Stimulated activated naive CD8-positive, alpha-beta T cell treated with anti-CD3 and anti-CD28 coated beads, Interleukin-15, Interleukin-2, amounts not matched to agents 100 ng/mL and 50 ng/mL, for 24 hours (primary cell): Measurements from ENCODE around the gene MALL.
"Not testable (repeated sequence)": the region's sequence is repeated elsewhere in the genome, so short reads cannot be mapped to it uniquely, and the experiment has no call there.

Source experiments
- H3K27ac Mint-ChIP-seq: one replicate; pipeline ENCODE4 v1.8.0; 2021; ENCODE audit warnings: mild to moderate bottlenecking, mixed read lengths
- H3K27me3 Mint-ChIP-seq: one replicate; pipeline ENCODE4 v1.8.0; 2021; ENCODE audit warnings: mixed read lengths
- H3K36me3 Mint-ChIP-seq: one replicate; pipeline ENCODE4 v1.8.0; 2021; ENCODE audit warnings: low read depth, mixed read lengths
- H3K4me1 Mint-ChIP-seq: one replicate; pipeline ENCODE4 v1.8.0; 2021; ENCODE audit warnings: low read depth, mixed read lengths
- H3K4me3 Mint-ChIP-seq: one replicate; pipeline ENCODE4 v1.8.0; 2021; ENCODE audit warnings: mild to moderate bottlenecking, mixed read lengths
- H3K9me3 Mint-ChIP-seq: one replicate; pipeline ENCODE4 v1.8.0; 2021; ENCODE audit warnings: mixed read lengths

Gene MALL

DNA sequence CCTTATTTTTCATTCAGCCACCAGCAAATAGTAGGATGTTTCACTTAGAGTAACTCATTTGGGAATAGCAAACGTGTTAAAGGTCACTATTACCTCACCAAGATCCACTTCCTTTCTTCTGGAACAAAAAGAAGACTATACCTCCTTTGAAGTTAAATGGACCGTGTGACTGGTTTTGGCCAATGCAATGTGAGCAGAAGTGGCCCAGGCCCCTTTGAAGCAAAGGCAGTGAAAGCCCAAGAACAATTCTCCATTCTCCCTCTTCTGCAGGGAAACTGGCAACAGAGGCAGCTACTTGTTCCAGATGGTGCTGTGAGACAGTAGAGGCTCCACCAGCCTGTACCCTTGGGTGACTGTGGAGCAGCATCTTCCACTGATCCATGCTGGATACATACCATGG is 11.3 kb upstream of the MALL start:
- no peak overlapping the region for H3K27ac Mint-ChIP-seq
- no peaks in the 10 kb centered on the region for H3K36me3 Mint-ChIP-seq
- no peaks in the 10 kb centered on the region for H3K9me3 Mint-ChIP-seq
- no peak overlapping the region for H3K4me3 Mint-ChIP-seq
- no peaks in the 10 kb centered on the region for H3K27me3 Mint-ChIP-seq
- peaks cover 12% of the 10 kb centered on the region for H3K4me1 Mint-ChIP-seq

DNA sequence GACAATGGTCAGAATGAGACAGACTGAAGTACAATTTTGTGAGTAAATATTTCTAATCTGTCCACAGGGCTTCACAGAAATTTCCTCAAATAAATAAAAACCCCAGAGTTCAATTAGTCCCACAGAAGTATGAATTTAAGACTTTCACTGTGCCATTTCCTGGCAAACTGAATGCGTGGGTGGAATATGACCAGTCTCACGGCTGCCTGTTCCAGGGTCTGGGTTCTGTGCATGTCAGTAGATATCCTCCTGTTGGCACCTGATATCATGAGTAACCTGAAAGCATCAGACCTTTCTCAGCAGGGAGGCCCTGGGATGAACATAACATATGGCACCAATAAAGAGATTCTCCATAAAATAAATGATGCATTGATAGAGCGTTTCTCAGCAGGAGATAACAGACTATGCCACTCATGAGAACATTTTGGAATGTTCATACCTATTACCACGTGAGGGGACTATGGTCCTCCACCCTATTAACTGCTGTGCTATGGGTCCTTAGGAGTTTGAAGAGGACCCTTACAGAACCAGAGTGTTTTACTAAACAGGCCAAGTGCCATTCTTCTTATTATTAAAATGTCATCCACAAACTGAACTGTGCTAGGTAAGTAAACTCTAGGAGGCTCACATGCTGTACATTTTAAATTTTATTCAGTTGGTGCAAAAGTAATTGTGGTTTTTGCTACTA is 10.6 kb upstream of the MALL start:
- H3K4me1 Mint-ChIP-seq, result peaks cover 10% of the 10 kb centered on the region
- no peaks in the 10 kb centered on the region for H3K9me3 Mint-ChIP-seq
- H3K27me3 Mint-ChIP-seq, result no peaks in the 10 kb centered on the region
- no peak overlapping the region for H3K27ac Mint-ChIP-seq
- no peaks in the 10 kb centered on the region for H3K36me3 Mint-ChIP-seq
- H3K4me3 Mint-ChIP-seq, result no peak overlapping the region

DNA sequence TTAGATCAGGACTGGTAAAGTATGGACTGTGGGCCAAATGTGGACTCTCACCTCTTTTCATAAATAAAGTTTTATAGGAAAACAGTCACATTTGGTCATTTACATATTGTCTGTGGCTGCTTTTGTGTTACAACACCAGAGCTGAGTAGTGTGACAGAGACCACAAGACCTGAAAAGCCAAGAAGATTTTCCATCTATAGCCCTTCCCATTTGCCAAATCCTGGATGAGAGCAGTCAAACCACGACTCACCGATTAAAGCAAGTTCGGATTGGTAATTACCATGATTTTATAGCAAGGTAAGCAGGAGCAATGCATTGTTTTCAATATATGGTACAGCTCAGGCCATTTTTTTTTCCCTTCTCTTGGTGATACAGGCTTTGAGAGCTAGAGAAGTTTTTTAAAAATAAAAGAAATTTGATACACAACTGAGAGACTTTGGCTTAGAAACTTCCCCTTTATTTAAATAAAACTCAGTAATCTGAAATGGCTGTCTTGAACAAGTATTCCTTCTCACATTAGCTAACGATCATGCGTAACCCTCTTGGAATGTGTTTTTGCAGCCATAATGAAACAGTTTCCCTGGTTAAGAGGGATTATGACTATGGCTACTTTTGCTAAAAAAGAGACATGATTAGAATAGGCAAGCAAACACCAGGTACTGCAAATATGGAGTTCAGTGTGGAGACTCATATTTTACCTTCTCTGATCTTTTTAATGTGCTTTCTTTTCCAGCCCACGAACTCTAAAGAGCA is 9.5 kb upstream of the MALL start:
- Mint-ChIP-seq H3K4me1 (peaks cover 8% of the 10 kb centered on the region), H3K27me3 (peaks cover 5% of the 10 kb centered on the region), H3K27ac (no peak overlapping the region), H3K9me3 (no peaks in the 10 kb centered on the region), H3K4me3 (no peak overlapping the region), H3K36me3 (no peaks in the 10 kb centered on the region)

DNA sequence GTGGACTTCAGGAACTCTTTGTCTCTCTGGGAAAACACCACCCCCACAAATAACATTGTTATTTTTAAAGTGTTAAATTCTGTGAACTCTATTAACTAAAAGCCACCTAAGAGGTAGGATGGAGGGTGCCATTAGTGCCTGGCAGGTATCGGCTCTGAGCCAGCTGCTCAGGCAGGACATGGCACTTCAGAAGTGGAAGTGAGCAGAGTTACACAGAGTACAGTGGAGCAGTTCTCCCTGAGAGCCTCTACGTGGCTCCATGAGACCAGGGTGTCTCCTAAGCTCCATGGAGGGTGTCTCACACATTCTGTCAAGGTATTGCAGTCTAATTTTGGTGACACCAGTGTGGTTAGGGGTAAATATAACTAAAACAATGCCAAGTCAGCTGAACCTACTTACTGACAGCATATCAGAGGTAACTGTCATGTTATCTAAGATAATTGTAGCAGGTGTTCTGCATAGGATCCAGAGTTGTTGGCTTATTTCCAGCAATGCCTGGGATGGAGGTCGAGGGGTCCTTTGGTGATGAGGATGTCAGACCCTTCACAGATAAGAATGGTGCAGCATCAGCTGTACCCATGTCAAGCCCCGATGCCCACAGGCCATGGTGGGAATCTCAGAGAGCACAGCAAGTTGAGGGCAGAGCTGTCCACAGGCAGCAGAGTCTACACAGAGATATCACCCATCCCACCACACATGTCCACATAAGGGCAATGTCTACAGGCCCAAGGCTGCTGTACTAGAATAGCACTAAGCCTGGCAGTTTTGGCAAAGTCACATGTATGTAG is 8.6 kb upstream of the MALL start:
- Mint-ChIP-seq H3K27ac (no peak overlapping the region), H3K4me3 (no peak overlapping the region), H3K9me3 (no peaks in the 10 kb centered on the region), H3K4me1 (peaks cover 8% of the 10 kb centered on the region), H3K36me3 (no peaks in the 10 kb centered on the region), H3K27me3 (peaks cover 7% of the 10 kb centered on the region)

DNA sequence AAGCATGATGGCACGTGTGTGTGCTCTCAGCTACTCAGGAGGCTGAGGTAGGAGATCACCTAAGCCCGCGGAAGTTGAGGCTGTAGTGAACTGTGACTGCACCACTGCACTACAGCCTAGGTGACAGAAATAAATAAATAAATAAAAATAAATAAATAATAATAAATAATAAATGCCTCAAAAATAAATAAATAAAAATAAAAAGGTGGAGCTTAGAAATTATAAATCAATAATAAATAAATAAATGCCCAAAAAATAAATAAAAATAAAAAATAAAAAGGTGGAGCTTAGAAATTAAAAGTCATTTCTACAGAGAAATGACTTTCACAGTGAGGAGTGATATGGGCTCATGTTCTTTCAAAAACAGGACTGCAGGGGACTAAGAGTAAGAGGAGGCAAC is 6.0 kb upstream of the MALL start:
- peaks cover 5% of the 10 kb centered on the region for H3K4me1 Mint-ChIP-seq
- H3K36me3 Mint-ChIP-seq, result no peaks in the 10 kb centered on the region
- no peaks in the 10 kb centered on the region for H3K9me3 Mint-ChIP-seq
- peaks cover 34% of the 10 kb centered on the region for H3K27me3 Mint-ChIP-seq
- no peak overlapping the region for H3K4me3 Mint-ChIP-seq
- H3K27ac Mint-ChIP-seq, result no peak overlapping the region

DNA sequence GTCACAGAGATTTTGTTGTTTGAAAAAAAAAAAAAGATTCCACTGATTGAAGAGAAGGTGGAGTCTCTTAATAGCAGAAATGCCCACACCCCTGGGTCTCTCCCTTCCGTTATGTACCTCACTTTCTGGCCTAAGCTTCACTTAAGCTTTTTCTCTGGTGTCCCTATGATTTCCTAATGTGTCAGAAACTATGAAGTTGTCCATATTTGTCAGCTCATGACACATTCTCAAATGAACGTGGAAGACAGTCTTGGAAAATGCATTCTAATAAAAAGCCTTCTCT is 5.4 kb upstream of the MALL start:
- Mint-ChIP-seq H3K27ac (no peak overlapping the region), H3K27me3 (peaks cover 40% of the 10 kb centered on the region), H3K36me3 (no peaks in the 10 kb centered on the region), H3K4me3 (no peak overlapping the region), H3K4me1 (peaks cover 1% of the 10 kb centered on the region), H3K9me3 (no peaks in the 10 kb centered on the region)

DNA sequence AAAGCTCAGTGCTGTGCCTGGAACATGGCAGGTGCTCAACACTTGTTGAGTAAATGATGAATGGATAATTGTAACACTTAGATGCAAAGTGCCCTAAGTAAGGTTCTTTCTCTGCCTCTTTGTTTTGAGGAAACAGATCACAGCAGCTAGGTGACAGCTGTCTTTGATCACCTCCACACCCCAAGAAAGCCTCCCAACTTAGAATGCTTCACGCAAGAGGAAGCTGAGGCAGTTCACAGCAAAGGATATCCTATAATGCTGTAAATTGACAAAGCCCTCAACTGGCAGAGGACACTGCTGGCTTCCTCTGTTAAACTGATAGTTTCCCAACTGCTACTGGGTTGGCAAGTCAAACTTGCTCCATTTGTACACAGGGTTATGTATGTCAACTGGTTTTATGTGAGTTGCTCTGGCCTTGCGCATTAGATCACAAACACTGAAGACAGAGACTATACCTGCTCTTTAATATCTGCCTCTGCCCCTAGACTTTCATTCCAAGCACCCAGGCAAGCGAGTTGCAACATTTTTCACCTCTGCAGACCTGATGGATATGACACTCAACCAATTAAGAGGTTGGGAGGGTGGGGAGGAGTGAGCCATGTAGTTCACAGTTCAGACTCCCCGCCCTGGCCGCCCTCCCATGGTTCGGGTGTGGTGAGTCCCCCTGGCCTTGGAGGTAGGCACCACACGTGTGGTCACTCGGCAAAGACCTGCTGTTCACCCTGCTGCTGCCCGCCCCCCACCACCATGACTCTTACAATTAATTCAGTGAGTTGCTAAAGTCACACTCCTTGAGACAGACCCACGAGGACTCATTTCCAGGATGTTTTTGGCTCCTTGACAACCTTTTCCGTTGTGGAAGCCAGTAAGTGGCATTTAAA is 4.8 kb upstream of the MALL start:
- H3K4me1 Mint-ChIP-seq, result no peaks in the 10 kb centered on the region
- H3K4me3 Mint-ChIP-seq, result no peak overlapping the region
- peaks cover 43% of the 10 kb centered on the region for H3K27me3 Mint-ChIP-seq
- H3K36me3 Mint-ChIP-seq, result no peaks in the 10 kb centered on the region
- H3K27ac Mint-ChIP-seq, result no peak overlapping the region
- H3K9me3 Mint-ChIP-seq, result no peaks in the 10 kb centered on the region

DNA sequence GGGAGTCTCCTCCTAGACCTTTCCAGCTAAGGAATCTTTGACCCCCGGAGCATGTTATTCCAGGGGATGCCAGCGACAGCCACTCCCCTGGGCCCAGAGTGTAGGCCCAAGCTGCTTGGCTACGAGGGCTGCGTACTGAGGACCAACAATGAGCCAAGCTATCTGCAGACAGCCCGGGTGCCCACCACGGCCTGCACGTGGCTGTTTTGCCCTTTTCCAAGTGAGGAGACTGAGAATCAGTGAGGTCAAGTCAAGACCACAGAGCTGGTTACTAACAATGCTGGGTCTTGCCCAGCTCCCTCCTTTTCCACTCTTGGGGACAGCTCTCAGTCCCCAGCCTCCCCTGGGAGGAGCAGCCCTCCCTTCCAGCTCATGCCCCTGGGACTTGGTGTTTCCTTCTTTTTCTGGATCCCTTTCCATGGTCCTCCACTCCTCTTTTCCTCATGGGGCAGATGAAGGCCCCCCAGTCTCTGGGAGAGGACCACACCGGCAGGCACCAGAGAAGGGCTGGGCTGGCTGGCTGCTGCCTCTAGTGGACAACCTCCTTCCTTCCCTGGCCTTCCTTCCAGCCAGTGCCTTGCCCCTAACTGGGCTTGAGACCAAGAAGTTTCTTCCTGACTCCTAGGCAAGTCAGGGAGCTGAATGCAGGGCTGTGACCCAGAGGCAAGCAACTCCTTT is 550 bp upstream of the MALL start:
- no peaks in the 10 kb centered on the region for H3K36me3 Mint-ChIP-seq
- no peaks in the 10 kb centered on the region for H3K9me3 Mint-ChIP-seq
- peaks cover 3% of the 10 kb centered on the region for H3K4me1 Mint-ChIP-seq
- peaks cover 81% of the 10 kb centered on the region for H3K27me3 Mint-ChIP-seq
- no peak overlapping the region for H3K4me3 Mint-ChIP-seq
- no peak overlapping the region for H3K27ac Mint-ChIP-seq

DNA sequence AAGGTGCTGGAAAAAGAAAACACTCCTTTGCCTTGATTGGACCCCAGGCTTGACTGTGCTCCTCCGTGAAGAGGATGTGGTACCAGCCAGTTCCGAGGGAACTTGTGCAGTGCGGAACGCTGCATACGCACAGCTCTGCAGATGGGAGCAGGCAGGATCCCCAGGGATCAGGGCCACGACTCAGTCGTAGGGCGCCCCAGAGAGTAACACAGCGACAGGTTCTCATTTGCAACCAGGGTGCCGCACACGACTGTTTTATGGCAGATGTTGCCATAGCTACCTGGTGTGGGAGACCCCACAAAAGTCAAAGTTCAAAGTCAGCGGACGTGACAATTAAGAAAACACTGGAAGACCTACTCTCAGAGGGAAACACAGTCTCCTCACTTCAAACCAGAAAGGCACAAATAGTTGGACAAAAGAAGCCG is 779 bp downstream of the MALL start:
- Mint-ChIP-seq H3K4me1 (peaks cover 3% of the 10 kb centered on the region), H3K27me3 (peaks cover 90% of the 10 kb centered on the region), H3K4me3 (no peak overlapping the region), H3K9me3 (peaks cover 3% of the 10 kb centered on the region), H3K36me3 (no peaks in the 10 kb centered on the region), H3K27ac (no peak overlapping the region)

DNA sequence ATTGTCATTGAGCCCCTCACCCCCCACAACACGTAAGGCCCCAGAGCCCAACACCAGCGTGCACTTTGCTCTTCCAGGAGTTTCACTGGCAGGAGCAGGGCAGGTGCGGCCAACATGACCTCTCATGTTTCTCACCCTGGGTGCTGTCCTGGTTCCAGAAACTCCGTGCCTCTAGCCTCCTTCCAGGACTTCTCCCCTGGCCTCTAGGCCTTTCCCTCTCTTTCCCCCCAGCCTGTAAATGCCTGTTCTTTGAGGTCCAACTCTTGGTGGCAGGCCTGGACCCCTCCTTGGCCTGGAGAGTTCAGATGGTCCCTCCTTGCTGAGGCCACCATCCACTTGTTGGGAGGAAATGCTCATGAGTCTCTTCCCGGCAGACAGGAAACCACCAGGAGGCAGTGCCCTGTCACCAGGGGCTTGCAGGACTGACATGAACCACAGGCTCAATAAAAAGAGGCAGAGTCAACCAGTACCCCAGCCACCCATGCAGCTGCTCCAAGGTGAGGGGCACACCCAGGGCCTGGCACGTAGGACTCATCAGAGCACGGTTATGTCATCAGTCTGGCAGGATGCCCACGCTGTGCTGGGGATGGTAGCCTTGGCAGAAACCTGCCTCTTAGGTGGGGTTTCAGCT is 1.5 kb downstream of the MALL start:
- Mint-ChIP-seq H3K36me3 (no peaks in the 10 kb centered on the region), H3K4me3 (no peak overlapping the region), H3K4me1 (peaks cover 3% of the 10 kb centered on the region), H3K27me3 (peaks cover 91% of the 10 kb centered on the region), H3K27ac (no peak overlapping the region), H3K9me3 (peaks cover 3% of the 10 kb centered on the region)

DNA sequence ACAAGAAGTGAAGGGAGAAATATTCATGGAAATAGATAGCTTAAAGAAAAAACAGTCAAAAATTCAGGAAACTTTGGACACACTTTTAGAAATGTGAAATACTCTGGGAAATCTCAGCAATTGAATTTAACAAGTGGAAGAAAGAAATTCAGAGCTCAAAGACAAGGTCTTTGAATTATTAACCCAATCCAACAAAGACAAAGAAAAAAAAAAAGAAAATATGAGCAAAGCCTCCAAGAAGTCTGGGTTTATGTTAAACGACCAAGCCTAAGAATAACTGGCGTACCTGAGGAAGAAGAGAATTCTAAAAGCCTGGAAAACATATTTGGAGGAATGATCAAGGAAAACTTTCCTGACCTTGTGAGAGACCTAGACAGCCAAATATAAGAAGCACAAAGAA is 7.3 kb downstream of the MALL start:
- not testable (repeated sequence) for H3K4me3 Mint-ChIP-seq, H3K36me3 Mint-ChIP-seq, H3K9me3 Mint-ChIP-seq, H3K4me1 Mint-ChIP-seq, H3K27ac Mint-ChIP-seq
- peaks cover 80% of the 10 kb centered on the region for H3K27me3 Mint-ChIP-seq

DNA sequence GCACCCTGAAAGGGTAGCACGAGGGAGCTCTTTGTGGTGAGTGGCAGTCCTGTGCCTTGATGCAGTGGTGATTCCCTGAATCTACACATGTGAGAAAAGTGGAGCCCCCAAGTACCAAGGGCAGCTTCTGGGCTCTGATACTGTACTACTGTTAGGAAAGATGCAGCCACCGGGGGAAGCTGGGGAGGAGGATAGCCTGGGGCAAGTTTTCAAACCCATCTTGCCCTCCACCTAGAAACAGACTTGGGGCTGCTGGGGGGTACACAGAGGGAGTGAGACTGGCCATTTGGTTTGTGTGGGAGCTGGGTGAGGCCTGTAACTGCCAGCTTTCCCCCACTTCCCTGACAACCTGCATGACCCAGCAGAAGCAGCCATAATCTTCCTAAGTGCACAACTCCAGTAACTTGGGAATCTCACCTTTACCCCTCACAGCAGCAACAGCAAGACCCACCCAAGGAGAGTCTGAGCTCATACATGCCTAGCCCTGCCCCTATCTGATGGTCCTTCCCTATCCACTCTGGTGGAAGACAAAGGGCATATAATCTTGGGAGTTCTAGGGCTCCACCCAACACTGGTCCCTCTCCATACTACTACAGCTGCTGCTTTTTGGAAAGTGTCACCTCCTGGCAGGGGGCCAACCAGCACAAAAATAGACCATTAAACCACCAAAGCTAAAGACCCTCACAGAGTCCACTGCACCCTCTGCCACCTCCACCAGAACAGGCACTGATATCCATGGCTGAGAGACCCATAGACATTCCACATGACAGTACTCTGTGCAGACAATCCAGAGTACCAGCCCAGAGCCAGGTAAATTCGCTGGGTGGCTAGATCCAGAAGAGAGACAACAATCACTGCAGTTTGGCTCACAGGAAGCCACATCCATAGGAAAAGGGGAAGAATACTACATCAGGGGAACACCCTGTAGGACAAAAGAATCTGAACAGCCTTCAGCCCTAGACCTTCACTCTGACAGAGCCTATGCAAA is 8.2 kb downstream of the MALL start:
- H3K9me3 Mint-ChIP-seq, result peaks cover 3% of the 10 kb centered on the region
- H3K4me1 Mint-ChIP-seq, result no peaks in the 10 kb centered on the region
- no peak overlapping the region for H3K27ac Mint-ChIP-seq
- no peak overlapping the region for H3K4me3 Mint-ChIP-seq
- H3K27me3 Mint-ChIP-seq, result peaks cover 80% of the 10 kb centered on the region
- H3K36me3 Mint-ChIP-seq, result no peaks in the 10 kb centered on the region

DNA sequence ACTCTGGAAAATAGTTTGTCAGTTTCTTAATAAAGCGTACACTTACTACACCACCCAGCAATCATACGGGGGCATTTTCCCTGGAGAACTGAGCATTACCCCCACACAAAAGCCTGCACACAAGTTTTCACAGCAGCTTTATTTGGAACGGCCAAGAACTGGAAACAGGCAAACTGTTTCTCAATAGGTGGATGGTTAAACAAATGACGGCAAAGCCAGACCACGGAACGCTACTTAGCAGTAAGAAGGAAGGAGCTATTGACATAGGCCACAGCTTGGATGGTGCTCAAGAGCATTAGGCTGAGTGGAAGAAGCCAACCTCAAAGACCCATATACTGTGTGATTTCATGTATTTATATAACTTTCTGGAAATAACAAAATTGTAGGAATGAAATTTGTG is 9.0 kb downstream of the MALL start:
- no peaks in the 10 kb centered on the region for H3K36me3 Mint-ChIP-seq
- H3K4me3 Mint-ChIP-seq, result no peak overlapping the region
- peaks cover 74% of the 10 kb centered on the region for H3K27me3 Mint-ChIP-seq
- H3K4me1 Mint-ChIP-seq, result peaks cover 7% of the 10 kb centered on the region
- no peak overlapping the region for H3K27ac Mint-ChIP-seq
- peaks cover 3% of the 10 kb centered on the region for H3K9me3 Mint-ChIP-seq
